IMR-90 (cell line): ENCODE data around the gene FOSB. TPM values are rescaled to one million over a fixed set of nuclear protein-coding genes. Genes with fewer than 3 reads are reported as not detected.

ENCODE experiments used
- ATAC-seq: fragments of 200-7000 bp; cut with Tn5 transposase; 2 replicates; pipeline ENCODE4 v1.9.1; 2020; ENCODE audit warnings: low read depth, mild to moderate bottlenecking, moderate library complexity
- BruUV-seq: library from RNA; stranded (reverse); fragments of 400-500 nt; replicated peaks from 2 replicates; lab custom pipeline; 2021; lab: Mats Ljungman, UMichigan
- CTCF ChIA-PET: fragments of 300-600 bp; formaldehyde crosslinking; extraction: SDS; loops from one replicate; lab custom pipeline; 2021; ENCODE audit warnings: antibody characterized with exemption; lab: Yijun Ruan, JAX
- POLR2A ChIA-PET: fragments of 300-600 bp; sonication (Branson Sonifier 250); formaldehyde crosslinking; loops from one replicate; lab custom pipeline; 2022; ENCODE audit warnings: antibody characterized with exemption; ENCODE audit not compliant: unreplicated experiment; lab: Charles Lee
- DNase-seq: peaks from one replicate; pipeline ENCODE4 v3.0.0; 2013
- H2AFZ ChIP-seq: replicated peaks from 2 replicates; pipeline ENCODE3; 2013; ENCODE audit warnings: low read length, mild to moderate bottlenecking; ENCODE audit not compliant: poor library complexity
- H2AK5ac ChIP-seq: 2 replicates; pipeline ENCODE4 v1.6.1; 2013; ENCODE audit warnings: low read depth, low read length, inconsistent platforms
- H2AK9ac ChIP-seq: replicated peaks from 2 replicates; pipeline ENCODE3; 2013; ENCODE audit warnings: mild to moderate bottlenecking, low read depth, low read length, moderate library complexity; ENCODE audit not compliant: poor library complexity
- H2BK120ac ChIP-seq: 2 replicates; pipeline ENCODE4 v1.6.1; 2013; ENCODE audit warnings: low read depth, low read length, inconsistent platforms
- H2BK15ac ChIP-seq: 3 replicates; pipeline ENCODE4 v1.6.1; 2013; ENCODE audit warnings: low read depth, low read length, inconsistent platforms
- H2BK20ac ChIP-seq: 2 replicates; pipeline ENCODE4 v1.6.1; 2013; ENCODE audit warnings: low read depth, mild to moderate bottlenecking, inconsistent platforms, low read length, moderate library complexity
- H2BK5ac ChIP-seq: 2 replicates; pipeline ENCODE4 v1.6.1; 2013; ENCODE audit warnings: mild to moderate bottlenecking, low read depth, low read length, inconsistent platforms; ENCODE audit not compliant: poor library complexity, severe bottlenecking
- H3K14ac ChIP-seq: replicated peaks from 2 replicates; pipeline ENCODE4 v1.6.1; 2013; ENCODE audit warnings: low read depth, low read length, inconsistent platforms
- H3K18ac ChIP-seq: 2 replicates; pipeline ENCODE4 v1.6.1; 2013; ENCODE audit warnings: low read depth, low read length, control low read depth
- H3K23ac ChIP-seq: 2 replicates; pipeline ENCODE4 v1.6.1; 2013; ENCODE audit warnings: low read depth, low read length, inconsistent platforms
- H3K27ac ChIP-seq: 2 replicates; pipeline ENCODE4 v1.5.1; 2013; ENCODE audit warnings: mild to moderate bottlenecking, control low read depth, low read length; ENCODE audit not compliant: insufficient read depth
- H3K27me3 ChIP-seq: 2 replicates; pipeline ENCODE4 v1.6.1; 2013; ENCODE audit warnings: low read length; ENCODE audit not compliant: control insufficient read depth, insufficient read depth
- H3K36me3 ChIP-seq: 2 replicates; pipeline ENCODE4 v1.6.1; 2013; ENCODE audit warnings: low read length, mixed read lengths; ENCODE audit not compliant: control insufficient read depth, insufficient read depth
- H3K4ac ChIP-seq: 2 replicates; pipeline ENCODE4 v1.6.1; 2013; ENCODE audit warnings: low read depth, low read length, inconsistent platforms
- H3K4me1 ChIP-seq: 2 replicates; pipeline ENCODE4 v1.6.1; 2013; ENCODE audit warnings: low read length, mixed read lengths; ENCODE audit not compliant: control insufficient read depth, insufficient read depth
- H3K4me2 ChIP-seq: 2 replicates; pipeline ENCODE4 v1.6.1; 2013; ENCODE audit warnings: low read depth, mild to moderate bottlenecking, control low read depth, low read length, moderate library complexity
- H3K4me3 ChIP-seq: 2 replicates; pipeline ENCODE4 v1.5.1; 2013; ENCODE audit warnings: low read depth, mild to moderate bottlenecking, control low read depth, low read length, moderate library complexity; ENCODE audit not compliant: insufficient read depth
- H3K56ac ChIP-seq: 2 replicates; pipeline ENCODE4 v1.6.1; 2013; ENCODE audit warnings: low read length, inconsistent platforms; ENCODE audit not compliant: insufficient read depth; ENCODE audit errors: extremely low read depth
- H3K79me1 ChIP-seq, 2 experiments: 2 replicates each; pipeline ENCODE4 v1.6.1; 2013; ENCODE audit warnings: low read length in 2 of 2, inconsistent platforms in 1 of 2, low read depth in 1 of 2
- H3K9ac ChIP-seq: 2 replicates; pipeline ENCODE4 v1.6.1; 2013; ENCODE audit warnings: low read depth, low read length, control low read depth
- H3K9me1 ChIP-seq: 2 replicates; pipeline ENCODE4 v1.6.1; 2013; ENCODE audit warnings: low read length, inconsistent platforms; ENCODE audit not compliant: insufficient read depth
- H3K9me3 ChIP-seq: 2 replicates; pipeline ENCODE4 v1.6.1; 2013; ENCODE audit warnings: low read length; ENCODE audit not compliant: control insufficient read depth, insufficient read depth
- H4K20me1 ChIP-seq: 2 replicates; pipeline ENCODE4 v1.6.1; 2013; ENCODE audit warnings: low read length, inconsistent platforms; ENCODE audit not compliant: insufficient read depth
- H4K5ac ChIP-seq: 2 replicates; pipeline ENCODE4 v1.6.1; 2013; ENCODE audit warnings: mild to moderate bottlenecking, low read depth, low read length, control low read depth
- H4K8ac ChIP-seq, 2 experiments: 2 replicates each; pipeline ENCODE4 v1.6.1; 2013; ENCODE audit warnings: low read depth in 2 of 2, low read length in 2 of 2, control low read depth in 1 of 2, inconsistent platforms in 1 of 2
- H4K91ac ChIP-seq: 2 replicates; pipeline ENCODE4 v1.6.1; 2013; ENCODE audit warnings: low read depth, low read length, inconsistent platforms; ENCODE audit not compliant: insufficient read depth
- SMC3 ChIP-seq: fragments of 150-350 bp; IDR thresholded peaks from 2 replicates; pipeline ENCODE4 v1.6.1; 2016; ENCODE audit warnings: low read depth, mild to moderate bottlenecking, antibody characterized with exemption, low read length, moderate library complexity
- WGBS, 2 experiments: methylation state at CpG; one replicate each; pipeline versions ENCODE4 v1.1.5 to v1.1.7; 2013; ENCODE audit warnings: missing lambda C conversion rate in 2 of 2; ENCODE audit not compliant: insufficient read length in 1 of 2; ENCODE audit errors: extremely low coverage in 2 of 2; 5-methylcytosine and 5-hydroxymethylcytosine counted together
- dilution Hi-C: fragments of 300-500 bp; cut with HindIII; formaldehyde crosslinking; loops from one replicate; pipeline ENCODE4 v1.14.3; 2018; ENCODE audit warnings: low sequenced_read_pairs; ENCODE audit not compliant: unreplicated experiment
- in situ Hi-C: fragments of 300-500 bp; cut with MboI; formaldehyde crosslinking; loops from 3 replicates; pipeline ENCODE4 v1.14.3; 2019; ENCODE audit warnings: low sequenced_read_pairs, inconsistent platforms, mixed read lengths
- intact Hi-C: fragments of 100-400 bp; cut with micrococcal nuclease; formaldehyde crosslinking; loops from 2 replicates; pipeline ENCODE4 v1.10.0; 2022
- polyA plus RNA-seq, 3 experiments: library from polyadenylated mRNA; depleted of rRNA; stranded (reverse); fragments of >200 nt; gene quantifications; 2 replicates each; pipeline ENCODE4 v1.2.3, GENCODE V29; 2012; ENCODE audit warnings: low replicate concordance in 1 of 3
- total RNA-seq: library from RNA; depleted of rRNA; stranded (reverse); fragments of >200 nt; gene quantifications from 2 replicates; pipeline ENCODE4 v1.2.3, GENCODE V29; 2012

The FOSB gene
- total and polyA plus RNA-seq, 2 of the 4 experiments (the other 2 are of a cell fraction), result 11.1 to 15.6 TPM

GRCh38 chr19:45418802-45419201, 49.0 kb upstream of the FOSB start:
- peaks cover 52% of the 10 kb centered on the region for H3K36me3 ChIP-seq
- no peak overlapping the region for H3K4ac ChIP-seq
- H3K9me3 ChIP-seq, result no peaks in the 10 kb centered on the region
- H3K79me1 ChIP-seq, result peaks cover 14 to 51% of the 10 kb centered on the region in 2 experiments
- peaks cover 3% of the 10 kb centered on the region for H3K4me1 ChIP-seq
- TF ChIP-seq SMC3, result no peak
- BruUV-seq, result no TSS peak
- CTCF ChIA-PET, result no interaction called here
- intact Hi-C loops, result no loop called here
- dilution Hi-C loops, result no loop called here
- WGBS, 2 experiments, result 93% methylated on average over 3 of the region's 9 CpGs; no CpG with 5 or more reads in 1 of the 2 experiments
- no peak overlapping the region for H3K9ac ChIP-seq
- H3K4me3 ChIP-seq, result no peak overlapping the region
- no peaks in the 10 kb centered on the region for H3K27me3 ChIP-seq
- H2BK5ac ChIP-seq, result no peak overlapping the region
- H4K20me1 ChIP-seq, result no peaks in the 10 kb centered on the region
- no peak overlapping the region for H2AK9ac ChIP-seq
- H2AK5ac ChIP-seq, result no peak overlapping the region
- no peak overlapping the region for H4K5ac ChIP-seq
- peak overlapping the region; percentile 10 for H2AFZ ChIP-seq
- no peak overlapping the region for H3K14ac ChIP-seq
- POLR2A ChIA-PET, result no interaction called here
- DNase-seq (no peak), ATAC-seq (no peak)
- no peak overlapping the region for H2BK120ac ChIP-seq
- no peak overlapping the region for H4K8ac ChIP-seq
- no peaks in the 10 kb centered on the region; the same call in 1 of the 2 replicates for H3K9me1 ChIP-seq
- no peak overlapping the region for H2BK15ac ChIP-seq
- no peak overlapping the region for H3K4me2 ChIP-seq
- H3K27ac ChIP-seq, result no peak overlapping the region
- H2BK20ac ChIP-seq, result no peak overlapping the region
- no peak overlapping the region for H3K18ac ChIP-seq
- in situ Hi-C loops, result no loop called here
- no peak overlapping the region for H3K56ac ChIP-seq
- no peak overlapping the region for H3K23ac ChIP-seq
- no peak overlapping the region for H4K91ac ChIP-seq
